HG03442 (cell line): Measurements from ENCODE around the gene APOC3.
"Not testable (repeated sequence)": the region's sequence is repeated elsewhere in the genome, so short reads cannot be mapped to it uniquely, and the experiment has no call there.

Experiments used
- ATAC-seq: cut with Tn5 transposase; IDR thresholded peaks from one replicate; pipeline ENCODE4 v1.9.1; 2021; ENCODE audit warnings: mild to moderate bottlenecking, moderate library complexity; ENCODE audit not compliant: unreplicated experiment

Gene APOC3

GRCh38 chr11:116801662-116802061 is 28.0 kb upstream of the APOC3 start:
- ATAC-seq, result not testable (repeated sequence)

GRCh38 chr11:116804001-116804400 is 25.7 kb upstream of the APOC3 start:
- ATAC-seq, result no peak

- ATAC-seq, result no peak
Measured at GRCh38 chr11:116807601-116808261, 22.0 kb upstream of the APOC3 start.

GRCh38 chr11:116808262-116809175 is 21.2 kb upstream of the APOC3 start:
- no peak for ATAC-seq

DNA sequence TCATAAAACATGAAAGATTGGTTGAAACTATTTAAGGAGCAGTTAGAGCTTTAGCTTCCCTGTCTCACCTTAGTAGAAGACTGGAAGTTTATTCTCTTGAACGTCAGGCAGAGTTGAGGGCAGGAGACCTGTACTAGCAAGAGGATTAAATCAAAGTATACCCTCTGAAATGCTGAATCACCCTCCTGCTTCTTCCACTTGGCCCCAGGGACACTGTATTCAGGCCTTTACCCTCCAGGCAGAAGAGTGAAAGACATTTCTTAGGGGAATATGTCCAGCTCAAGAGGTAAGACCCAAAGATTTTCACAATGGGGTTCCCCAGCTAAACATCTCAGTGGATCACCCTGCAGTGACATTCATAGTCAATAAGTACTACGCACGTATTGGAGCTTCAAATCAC is 18.5 kb upstream of the APOC3 start:
- ATAC-seq, result no peak

GRCh38 chr11:116812109-116812508 is 17.6 kb upstream of the APOC3 start:
- no peak for ATAC-seq

GRCh38 chr11:116813170-116813569 is 16.5 kb upstream of the APOC3 start:
- ATAC-seq, result no peak

DNA sequence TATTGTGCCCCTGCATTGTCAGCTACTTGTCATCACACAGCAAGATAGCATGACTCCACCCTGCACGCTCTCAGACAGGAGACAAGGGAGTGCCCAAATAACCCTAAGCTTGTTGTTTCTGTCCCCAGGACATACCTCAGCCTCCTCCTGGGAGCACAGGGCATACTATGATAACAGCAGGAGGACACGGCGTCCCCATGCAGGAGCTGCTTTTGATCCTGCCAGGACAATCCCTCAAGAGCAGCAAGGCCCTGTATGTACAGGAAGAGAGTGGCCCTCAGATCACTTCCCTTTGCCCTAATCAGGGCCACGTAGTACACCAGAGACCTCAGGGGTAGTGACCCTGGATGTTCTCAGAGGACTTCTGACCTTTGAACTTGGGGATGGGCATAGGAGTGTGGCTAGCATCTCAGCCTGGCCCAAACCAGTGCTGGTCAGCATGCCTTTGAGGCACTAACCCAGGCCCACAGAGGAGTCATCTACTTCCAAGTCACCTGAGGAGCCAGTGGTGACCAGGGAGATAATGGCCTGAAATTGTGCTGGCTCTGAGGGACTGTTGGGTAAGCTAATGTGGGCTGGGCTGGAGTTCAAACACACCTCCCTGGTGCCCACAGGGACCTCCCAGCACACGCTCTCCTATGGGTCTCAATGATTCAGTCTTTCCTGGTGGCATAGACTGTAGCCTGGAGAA is 15.8 kb upstream of the APOC3 start:
- ATAC-seq, result no peak

- ATAC-seq, result no peak
Measured at GRCh38 chr11:116814502-116814901, 15.2 kb upstream of the APOC3 start.

- ATAC-seq, result no peak
Measured at GRCh38 chr11:116819049-116819448, 10.7 kb upstream of the APOC3 start.

DNA sequence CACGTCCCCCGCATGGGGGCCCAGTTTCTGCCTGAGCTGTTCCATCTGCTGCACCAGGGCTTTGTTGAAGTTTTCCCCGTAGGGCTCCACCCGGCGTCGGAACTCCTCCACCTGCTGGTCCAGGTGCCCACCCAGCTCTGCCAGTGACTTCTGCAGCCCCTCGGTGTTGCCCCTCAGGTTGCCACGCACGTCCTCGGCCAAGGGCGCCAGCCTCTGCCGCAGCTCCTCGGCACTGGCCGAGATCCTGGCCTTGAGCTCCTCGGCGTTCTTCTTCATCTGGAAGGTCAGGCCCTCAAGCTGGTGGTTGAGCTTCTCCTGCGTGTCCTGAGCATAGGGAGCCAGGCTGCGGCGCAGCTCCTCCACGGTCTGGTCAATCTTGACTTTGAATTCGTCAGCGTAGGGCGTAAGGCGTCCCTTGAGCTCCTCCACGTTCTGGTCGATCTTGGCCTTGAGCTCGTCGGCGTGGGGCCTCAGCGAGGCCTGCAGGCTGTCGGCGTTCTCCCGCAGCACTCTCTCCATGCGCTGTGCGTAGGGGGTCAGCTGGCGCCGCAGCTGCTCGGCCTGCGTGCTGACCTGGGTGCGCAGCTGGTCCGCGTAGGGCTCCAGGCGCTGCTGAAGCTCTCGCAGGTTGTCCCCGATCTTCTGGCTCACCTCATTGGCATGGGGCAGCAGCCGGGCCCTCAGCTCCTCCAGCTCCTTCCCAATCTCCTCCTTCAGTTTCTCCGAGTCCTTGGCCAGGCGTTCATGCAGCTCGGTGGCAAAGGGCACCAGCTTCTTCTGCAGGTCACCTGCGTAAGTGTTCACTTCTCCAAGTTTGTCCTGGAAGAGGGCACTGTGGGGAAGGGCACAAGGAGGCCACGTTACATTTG is 8.4 kb upstream of the APOC3 start:
- no peak for ATAC-seq

GRCh38 chr11:116822575-116822974 is 7.1 kb upstream of the APOC3 start:
- ATAC-seq, result no peak

- ATAC-seq, result no peak
Measured at GRCh38 chr11:116823031-116823843, 6.5 kb upstream of the APOC3 start, which contains the start of gene APOA4. Gene APOA4, minus strand, starts transcription at chr11:116823304. Its CDS starts 113 bp downstream, at chr11:116823191.

GRCh38 chr11:116825434-116825833 is 4.3 kb upstream of the APOC3 start:
- ATAC-seq, result no peak

DNA sequence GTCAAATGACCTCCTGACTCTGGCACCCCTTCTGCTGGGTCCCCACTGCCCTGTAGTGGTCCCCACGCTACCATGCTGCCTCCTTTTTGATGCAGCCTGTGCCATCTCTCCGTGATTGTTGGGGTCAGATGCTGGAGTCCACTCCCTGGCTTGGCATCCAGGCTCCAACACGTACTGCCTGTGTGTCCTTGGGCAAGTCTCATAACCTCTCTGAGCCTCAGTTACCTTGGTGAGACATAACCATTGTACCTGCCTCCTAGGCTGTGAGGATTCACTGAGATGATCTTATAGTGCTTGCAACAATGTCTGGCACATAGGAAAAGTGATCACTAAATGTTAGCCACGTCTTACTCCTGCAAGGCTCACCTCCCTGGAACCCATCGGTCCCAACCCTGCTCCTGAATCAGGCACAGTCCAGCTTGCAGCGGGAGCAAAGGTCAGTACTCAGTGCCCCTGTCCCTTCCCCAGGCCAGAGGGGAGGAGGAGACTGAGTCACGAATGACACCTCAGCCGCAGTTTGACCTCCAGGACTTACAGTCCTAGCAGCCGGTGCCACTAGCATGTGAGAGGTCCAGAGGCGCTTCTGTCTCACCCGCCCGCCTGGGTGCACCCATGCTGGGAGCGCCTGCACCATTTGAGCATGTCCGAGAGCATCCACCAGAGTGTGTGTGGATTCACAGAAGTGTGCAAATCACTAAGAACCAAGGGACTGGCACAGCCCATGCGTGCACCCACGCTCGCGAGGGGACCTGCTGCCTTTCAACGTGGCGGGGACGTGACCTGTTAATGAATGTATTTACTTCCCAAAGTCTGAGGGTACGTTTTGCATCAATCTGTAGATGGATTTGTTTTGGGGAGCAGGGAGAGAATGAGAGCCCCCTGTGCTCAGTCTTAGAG is 3.6 kb upstream of the APOC3 start:
- no peak for ATAC-seq

DNA sequence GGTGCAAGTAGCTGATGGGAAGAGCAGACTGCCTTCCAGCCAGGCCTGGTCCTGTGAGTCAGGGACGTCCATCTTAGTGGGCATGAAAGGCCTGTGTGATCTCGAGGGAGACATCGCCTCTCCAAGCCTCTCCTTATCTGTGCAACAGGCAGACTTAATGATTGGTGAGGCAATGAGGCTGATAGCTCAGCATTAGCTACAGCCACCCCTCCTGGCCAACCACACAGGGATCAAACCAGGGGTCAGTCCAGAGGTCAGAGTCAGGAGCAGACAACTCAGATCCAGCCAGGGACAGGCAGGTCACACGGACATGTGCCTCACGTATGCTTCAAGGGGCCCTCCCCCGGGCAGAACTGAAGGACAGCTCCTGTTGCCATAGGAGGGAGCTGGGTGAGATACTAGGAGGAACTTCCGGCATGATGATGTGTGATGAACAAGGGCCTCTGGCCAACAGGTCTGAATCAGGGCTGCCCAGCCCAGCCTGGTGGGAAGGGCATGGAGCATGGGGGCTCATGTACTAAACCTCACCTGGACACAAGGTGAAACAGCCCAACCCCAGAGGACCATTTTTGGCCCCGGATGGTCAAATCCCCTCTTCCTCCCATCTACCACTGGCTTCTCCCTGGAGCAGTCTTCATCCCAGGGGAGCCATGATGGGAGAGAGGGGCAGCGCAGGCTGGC is 2.8 kb upstream of the APOC3 start:
- ATAC-seq, result no peak

DNA sequence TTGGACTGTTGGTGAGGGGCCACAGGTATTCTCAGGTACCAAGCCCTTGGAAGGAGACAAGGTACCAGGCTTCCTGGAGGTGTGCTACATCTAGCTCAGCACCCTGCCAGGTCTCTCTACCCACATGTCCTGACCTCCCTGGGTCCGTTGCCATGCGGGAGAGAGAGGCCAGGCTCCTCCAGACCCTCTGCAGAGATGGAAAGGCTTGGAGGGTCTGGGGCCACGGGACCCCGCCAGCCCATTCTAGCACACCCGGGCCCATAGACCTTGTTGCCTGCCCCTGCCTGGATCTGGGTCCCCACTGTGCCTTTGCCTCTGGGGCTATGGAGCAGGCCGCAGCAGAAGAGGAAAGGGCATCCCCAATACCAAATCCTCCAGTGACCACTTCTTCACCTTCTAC is 2.2 kb upstream of the APOC3 start:
- no peak for ATAC-seq
